ENCODE results near the gene IL4I1.
A peak's percentile ranks its signal among the peaks of the same experiment; 100 is the strongest.

Gene IL4I1

GRCh38 chr19:49850221-49850486, 46.5 kb downstream of the IL4I1 start:
- no peaks in the 10 kb centered on the region for H3K9me3 Mint-ChIP-seq
- H3K27me3 Mint-ChIP-seq, result no peaks in the 10 kb centered on the region
- H3K27ac Mint-ChIP-seq, result no peak overlapping the region
- H3K4me1 Mint-ChIP-seq (ENCODE audit: low read depth), result peaks cover 45% of the 10 kb centered on the region
- H3K36me3 Mint-ChIP-seq (ENCODE audit: low read depth), result peaks cover 8% of the 10 kb centered on the region
- peak overlapping the region; percentile 86 for H3K4me3 Mint-ChIP-seq

GRCh38 chr19:49849433-49850220, 47.1 kb downstream of the IL4I1 start:
- Mint-ChIP-seq H3K27ac (no peak overlapping the region), H3K4me3 (peak overlapping the region; percentile 86), H3K36me3 (ENCODE audit: low read depth) (peaks cover 8% of the 10 kb centered on the region), H3K9me3 (no peaks in the 10 kb centered on the region), H3K4me1 (ENCODE audit: low read depth) (peaks cover 45% of the 10 kb centered on the region), H3K27me3 (no peaks in the 10 kb centered on the region)

- Mint-ChIP-seq H3K36me3 (ENCODE audit: low read depth) (peaks cover 8% of the 10 kb centered on the region), H3K27me3 (no peaks in the 10 kb centered on the region), H3K27ac (no peak overlapping the region)
Measured at GRCh38 chr19:49848938-49849337, 47.7 kb downstream of the IL4I1 start.

GRCh38 chr19:49847731-49848696, 48.7 kb downstream of the IL4I1 start:
- H3K9me3 Mint-ChIP-seq, result no peaks in the 10 kb centered on the region
- H3K4me1 Mint-ChIP-seq (ENCODE audit: low read depth), result peaks cover 38% of the 10 kb centered on the region
- no peak overlapping the region for H3K4me3 Mint-ChIP-seq
- peaks cover 8% of the 10 kb centered on the region for H3K36me3 Mint-ChIP-seq (ENCODE audit: low read depth)
- no peak overlapping the region for H3K27ac Mint-ChIP-seq
- no peaks in the 10 kb centered on the region for H3K27me3 Mint-ChIP-seq

More at GRCh38 chr19:49848938-49849337, 47.7 kb downstream of the IL4I1 start:
- peaks cover 45% of the 10 kb centered on the region for H3K4me1 Mint-ChIP-seq (ENCODE audit: low read depth)
- H3K4me3 Mint-ChIP-seq, result peak overlapping the region; percentile 8
- H3K9me3 Mint-ChIP-seq, result no peaks in the 10 kb centered on the region

- Mint-ChIP-seq H3K4me3 (no peak overlapping the region), H3K4me1 (ENCODE audit: low read depth) (peaks cover 27% of the 10 kb centered on the region), H3K27me3 (no peaks in the 10 kb centered on the region), H3K9me3 (no peaks in the 10 kb centered on the region), H3K36me3 (ENCODE audit: low read depth) (peaks cover 4% of the 10 kb centered on the region), H3K27ac (no peak overlapping the region)
Measured at GRCh38 chr19:49846408-49846807, 50.3 kb downstream of the IL4I1 start.

GRCh38 chr19:49845414-49845813, 51.3 kb downstream of the IL4I1 start:
- Mint-ChIP-seq H3K27me3 (no peaks in the 10 kb centered on the region), H3K4me1 (ENCODE audit: low read depth) (peaks cover 27% of the 10 kb centered on the region), H3K9me3 (no peaks in the 10 kb centered on the region), H3K27ac (no peak overlapping the region), H3K36me3 (ENCODE audit: low read depth) (peaks cover 4% of the 10 kb centered on the region), H3K4me3 (no peak overlapping the region)

GRCh38 chr19:49844138-49845095, 52.3 kb downstream of the IL4I1 start:
- no peak overlapping the region for H3K4me3 Mint-ChIP-seq
- H3K4me1 Mint-ChIP-seq (ENCODE audit: low read depth), result peaks cover 20% of the 10 kb centered on the region
- H3K27me3 Mint-ChIP-seq, result no peaks in the 10 kb centered on the region
- no peaks in the 10 kb centered on the region for H3K36me3 Mint-ChIP-seq (ENCODE audit: low read depth)
- H3K9me3 Mint-ChIP-seq, result no peaks in the 10 kb centered on the region
- no peak overlapping the region for H3K27ac Mint-ChIP-seq

GRCh38 chr19:49843265-49843664, 53.4 kb downstream of the IL4I1 start:
- no peaks in the 10 kb centered on the region for H3K27me3 Mint-ChIP-seq
- H3K36me3 Mint-ChIP-seq (ENCODE audit: low read depth), result peaks cover 10% of the 10 kb centered on the region
- no peak overlapping the region for H3K27ac Mint-ChIP-seq
- peaks cover 9% of the 10 kb centered on the region for H3K4me1 Mint-ChIP-seq (ENCODE audit: low read depth)
- no peaks in the 10 kb centered on the region for H3K9me3 Mint-ChIP-seq
- no peak overlapping the region for H3K4me3 Mint-ChIP-seq

DNA sequence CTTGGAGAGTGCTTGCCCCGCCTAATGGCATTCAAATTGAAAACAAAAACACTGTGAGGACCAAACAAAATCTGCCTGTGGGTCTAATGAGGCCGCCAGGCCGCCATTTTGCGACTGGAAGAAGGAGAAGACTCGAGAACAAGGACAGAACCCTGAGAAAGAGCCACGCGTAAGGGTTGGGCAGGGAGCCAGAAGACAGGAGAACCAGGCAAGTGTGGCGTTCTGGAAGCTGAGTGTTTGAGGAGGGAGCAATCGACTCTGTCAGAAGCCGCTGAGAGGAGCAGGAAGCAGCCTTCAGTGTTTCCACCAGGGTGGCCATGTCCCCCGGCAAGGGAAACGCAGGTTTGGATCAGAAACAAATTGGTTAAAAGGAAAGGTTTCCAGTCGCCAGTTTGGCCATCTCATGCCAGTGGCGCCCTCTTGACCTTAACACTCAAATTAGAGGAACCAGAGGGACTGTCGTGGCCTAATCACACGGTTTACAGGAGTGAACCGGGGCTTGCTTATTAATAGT, 55.9 kb downstream of the IL4I1 start:
- H3K36me3 Mint-ChIP-seq (ENCODE audit: low read depth), result peaks cover 21% of the 10 kb centered on the region
- no peak overlapping the region for H3K4me3 Mint-ChIP-seq
- no peaks in the 10 kb centered on the region for H3K4me1 Mint-ChIP-seq (ENCODE audit: low read depth)
- H3K9me3 Mint-ChIP-seq, result no peaks in the 10 kb centered on the region
- no peak overlapping the region for H3K27ac Mint-ChIP-seq
- no peaks in the 10 kb centered on the region for H3K27me3 Mint-ChIP-seq

- H3K9me3 Mint-ChIP-seq, result no peaks in the 10 kb centered on the region
- H3K36me3 Mint-ChIP-seq (ENCODE audit: low read depth), result peaks cover 22% of the 10 kb centered on the region
- no peaks in the 10 kb centered on the region for H3K4me1 Mint-ChIP-seq (ENCODE audit: low read depth)
- H3K27ac Mint-ChIP-seq, result no peak overlapping the region
- no peaks in the 10 kb centered on the region for H3K27me3 Mint-ChIP-seq
- H3K4me3 Mint-ChIP-seq, result no peak overlapping the region
Measured at GRCh38 chr19:49840321-49840720, 56.4 kb downstream of the IL4I1 start.

- Mint-ChIP-seq H3K9me3 (no peaks in the 10 kb centered on the region), H3K36me3 (ENCODE audit: low read depth) (peaks cover 28% of the 10 kb centered on the region), H3K27ac (no peak overlapping the region), H3K4me3 (no peak overlapping the region), H3K27me3 (no peaks in the 10 kb centered on the region), H3K4me1 (ENCODE audit: low read depth) (no peaks in the 10 kb centered on the region)
Measured at GRCh38 chr19:49839713-49840112, 57.0 kb downstream of the IL4I1 start.
